Measurements from ENCODE around the gene BHLHE23. TPM values are rescaled to one million over a fixed set of nuclear protein-coding genes. Genes with fewer than 3 reads are reported as not detected.

Gene BHLHE23
- total RNA-seq (2022; extraction: Qiagen RNA extraction; ENCODE audit: low read depth): not detected in 5 replicates

GRCh38 chr20:63006540-63007359 is at the start of gene BHLHE23:
BHLHE23 (minus strand) TSS chr20:63006964; CDS start chr20:63006774, 190 bp downstream.

Other genes starting within 250 kb of the BHLHE23 start
- 20.8 to 27.2 TPM (median 25.5 TPM) in 5 replicates for gene MRGBP, start 210.5 kb downstream of the BHLHE23 start, total RNA-seq (2022; extraction: Qiagen RNA extraction; ENCODE audit: low read depth)
- 41.0 to 50.0 TPM (median 45.5 TPM) in 5 replicates for gene OGFR, start 202.1 kb downstream of the BHLHE23 start, total RNA-seq (2022; extraction: Qiagen RNA extraction; ENCODE audit: low read depth)
- gene COL9A3, start 189.9 kb downstream of the BHLHE23 start, total RNA-seq (2022; extraction: Qiagen RNA extraction; ENCODE audit: low read depth): 0.30 to 0.65 TPM (median 0.36 TPM) in 5 replicates
- 3.8 to 5.8 TPM (median 4.6 TPM) in 5 replicates for gene TCFL5, start 145.1 kb downstream of the BHLHE23 start, total RNA-seq (2022; extraction: Qiagen RNA extraction; ENCODE audit: low read depth)
- 24.0 to 26.1 TPM (median 25.8 TPM) in 5 replicates for gene DIDO1, start 80.5 kb downstream of the BHLHE23 start, total RNA-seq (2022; extraction: Qiagen RNA extraction; ENCODE audit: low read depth)
- gene GID8, start 68.8 kb downstream of the BHLHE23 start, total RNA-seq (2022; extraction: Qiagen RNA extraction; ENCODE audit: low read depth): 21.8 to 23.7 TPM (median 23.3 TPM) in 5 replicates
- gene SLC17A9, start 54.3 kb downstream of the BHLHE23 start, total RNA-seq (2022; extraction: Qiagen RNA extraction; ENCODE audit: low read depth): 0.02 to 0.19 TPM (median 0.09 TPM) in 3 of 5 replicates, not detected in the others
- 57.2 to 62.0 TPM (median 59.1 TPM) in 5 replicates for gene YTHDF1, start 209.2 kb upstream of the BHLHE23 start, total RNA-seq (2022; extraction: Qiagen RNA extraction; ENCODE audit: low read depth)
- 2.6 to 4.1 TPM (median 3.7 TPM) in 5 replicates for gene BIRC7, start 228.9 kb upstream of the BHLHE23 start, total RNA-seq (2022; extraction: Qiagen RNA extraction; ENCODE audit: low read depth)
- gene NKAIN4, start 247.5 kb upstream of the BHLHE23 start, total RNA-seq (2022; extraction: Qiagen RNA extraction; ENCODE audit: low read depth): 6.3 to 10.1 TPM (median 7.0 TPM) in 5 replicates